Measurements from ENCODE around the gene ZKSCAN7. TPM values are rescaled to one million over a fixed set of nuclear protein-coding genes. Genes with fewer than 3 reads are reported as not detected.

Gene ZKSCAN7
- total RNA-seq, 2 experiments from 2014 or later: 4.0 to 4.7 TPM

DNA sequence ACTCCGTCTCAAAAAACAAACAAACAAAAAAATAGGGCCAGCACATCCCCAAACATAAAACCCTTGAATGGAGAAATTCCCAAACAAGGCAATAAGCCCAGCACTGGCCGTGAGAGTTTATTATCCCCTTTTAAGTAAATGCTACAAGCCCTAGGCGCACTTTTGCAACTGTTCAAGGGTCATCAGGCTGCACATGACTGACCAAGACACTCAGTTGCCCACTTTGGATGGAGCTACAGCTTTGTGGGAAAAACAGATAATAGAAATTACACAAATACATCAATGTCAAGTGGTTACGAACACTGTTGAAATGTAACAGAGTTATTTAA is 43.8 kb upstream of the ZKSCAN7 start:
- Mint-ChIP-seq H3K4me1 (ENCODE audit: low read depth) (peaks cover 29% of the 10 kb centered on the region), H3K9me3 (no peaks in the 10 kb centered on the region), H3K27ac (peak overlapping the region; percentile 91), H3K27me3 (no peaks in the 10 kb centered on the region), H3K4me3 (peak overlapping the region; percentile 86), H3K36me3 (ENCODE audit: low read depth) (peaks cover 12% of the 10 kb centered on the region)
- intact Hi-C loops (cut with micrococcal nuclease): no loop called here
- CTCF ChIA-PET: interaction anchor here (0.8 to 1.5 kb wide), 4 partner anchors 33 to 189 kb away, joined by 3 to 6 read pairs (median 4); partner anchors contain the start of genes TCAIM and ZNF445
- ATAC-seq (no peak), DNase-seq (no peak)
- POLR2A ChIA-PET: interaction anchor here (0.8 to 2.2 kb wide), 11 partner anchors 14 to 250 kb away, joined by 3 to 9 read pairs (median 4); partner anchors contain the start of genes KIAA1143, KIF15, TCAIM and ZNF197
- TF ChIP-seq CTCF (IDR thresholded peaks at IDR 0.05): no peak

DNA sequence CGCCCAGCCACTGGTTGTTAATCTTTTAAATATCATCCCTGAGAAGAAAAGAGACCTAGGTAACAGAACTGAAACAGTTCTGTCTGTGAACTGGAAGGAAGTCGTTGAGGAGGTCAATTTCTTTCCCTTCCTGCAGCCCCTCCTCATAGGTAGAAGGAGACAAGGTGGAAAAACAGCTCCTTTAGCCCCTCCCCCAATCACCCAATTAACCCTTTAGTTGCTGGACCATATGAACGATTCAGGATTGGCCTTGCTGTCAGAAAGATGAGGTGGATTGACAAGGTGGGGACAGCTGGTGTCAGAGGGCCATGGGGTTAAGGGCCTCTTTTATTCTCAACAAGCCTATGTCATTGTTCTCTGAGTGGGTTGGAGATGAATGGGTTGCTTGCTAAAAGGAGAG is 41.5 kb upstream of the ZKSCAN7 start:
- H3K9me3 Mint-ChIP-seq: no peaks in the 10 kb centered on the region
- no peak overlapping the region for H3K27ac Mint-ChIP-seq
- H3K4me1 Mint-ChIP-seq (ENCODE audit: low read depth): peaks cover 22% of the 10 kb centered on the region
- no peak for ATAC-seq
- ChIA-PET POLR2A (no interaction called here), CTCF (interaction anchor here (1.2 kb wide), 1 partner anchor 20 kb away, joined by 3 read pairs; no protein-coding TSS in a partner anchor)
- H3K36me3 Mint-ChIP-seq (ENCODE audit: low read depth): peaks cover 3% of the 10 kb centered on the region
- H3K4me3 Mint-ChIP-seq: no peak overlapping the region
- intact Hi-C loops (cut with micrococcal nuclease): no loop called here
- peaks cover 4% of the 10 kb centered on the region for H3K27me3 Mint-ChIP-seq
- TF ChIP-seq CTCF (IDR thresholded peaks at IDR 0.05): no peak
- no peak for DNase-seq

DNA sequence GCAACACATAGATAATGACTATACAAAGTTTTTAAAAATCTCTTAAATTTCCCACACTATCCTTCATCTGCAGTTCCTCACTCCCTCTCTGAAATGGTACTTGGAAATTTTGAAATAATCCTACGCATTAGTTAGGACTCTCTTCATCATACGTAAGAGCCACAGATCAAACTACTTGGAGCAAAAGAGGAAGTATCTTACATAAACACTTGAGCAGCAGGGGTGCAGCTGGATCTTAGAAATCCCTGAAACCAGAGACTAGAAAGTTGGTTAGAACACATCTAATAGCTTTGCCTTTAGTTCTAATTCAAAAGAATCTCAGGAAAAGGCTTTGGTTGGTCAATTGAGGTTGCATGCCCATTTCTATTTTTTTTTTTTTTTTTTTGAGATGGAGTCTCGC is 38.8 kb upstream of the ZKSCAN7 start:
- Mint-ChIP-seq H3K4me3 (no peak overlapping the region), H3K9me3 (no peaks in the 10 kb centered on the region), H3K36me3 (ENCODE audit: low read depth) (no peaks in the 10 kb centered on the region), H3K27ac (no peak overlapping the region), H3K4me1 (ENCODE audit: low read depth) (peaks cover 15% of the 10 kb centered on the region), H3K27me3 (peaks cover 13% of the 10 kb centered on the region)
- ChIA-PET POLR2A (no interaction called here), CTCF (no interaction called here)
- ATAC-seq (no peak), DNase-seq (no peak)
- TF ChIP-seq CTCF (IDR thresholded peaks at IDR 0.05): no peak
- intact Hi-C loops (cut with micrococcal nuclease): no loop called here

GRCh38 chr3:44518782-44519156 is 36.2 kb upstream of the ZKSCAN7 start:
- no peak for TF ChIP-seq CTCF (IDR thresholded peaks at IDR 0.05)
- DNase-seq: no peak
- Mint-ChIP-seq H3K36me3 (ENCODE audit: low read depth) (no peaks in the 10 kb centered on the region), H3K27ac (no peak overlapping the region), H3K27me3 (peaks cover 21% of the 10 kb centered on the region), H3K4me1 (ENCODE audit: low read depth) (peaks cover 7% of the 10 kb centered on the region), H3K4me3 (no peak overlapping the region), H3K9me3 (no peaks in the 10 kb centered on the region)
- intact Hi-C loops (cut with micrococcal nuclease): no loop called here
- CTCF ChIA-PET: interaction anchor here (0.8 kb wide), 1 partner anchor 14 kb away, joined by 4 read pairs; no protein-coding TSS in a partner anchor
- ATAC-seq: no peak
- POLR2A ChIA-PET: interaction anchor here (0.9 kb wide), 1 partner anchor 9 kb away, joined by 3 read pairs; no protein-coding TSS in a partner anchor

- intact Hi-C loops (cut with micrococcal nuclease): loop anchor here (10.0 kb wide), 1 partner anchor 197 kb away; no protein-coding TSS in a partner anchor
Observed at GRCh38 chr3:44521721-44522120, 33.3 kb upstream of the ZKSCAN7 start.

More at GRCh38 chr3:44521721-44522120, 33.3 kb upstream of the ZKSCAN7 start:
- CTCF ChIA-PET: no interaction called here
- no peak for TF ChIP-seq CTCF (IDR thresholded peaks at IDR 0.05)
- no peaks in the 10 kb centered on the region for H3K36me3 Mint-ChIP-seq (ENCODE audit: low read depth)
- no peaks in the 10 kb centered on the region for H3K9me3 Mint-ChIP-seq
- peaks cover 28% of the 10 kb centered on the region for H3K27me3 Mint-ChIP-seq
- H3K4me3 Mint-ChIP-seq: no peak overlapping the region
- no peak overlapping the region for H3K27ac Mint-ChIP-seq
- DNase-seq: no peak
- H3K4me1 Mint-ChIP-seq (ENCODE audit: low read depth): peaks cover 7% of the 10 kb centered on the region
- no peak for ATAC-seq
- POLR2A ChIA-PET: interaction anchor here (0.5 kb wide), 1 partner anchor 198 kb away, joined by 3 read pairs; no protein-coding TSS in a partner anchor

Data from activated CD8-positive, alpha-beta T cell treated with anti-CD3 and anti-CD28 coated beads for 36 hours (primary cell).